Adrenal gland (tissue), 12 donors: Measurements from ENCODE around the gene GABRR2. TPM values are rescaled to one million over a fixed set of nuclear protein-coding genes. Genes with fewer than 3 reads are reported as not detected.

Source experiments
- DNase-seq, 7 donors: peaks; one replicate each; pipeline ENCODE4 v3.0.0-alpha.2; 2019 to 2020
- H3K27ac ChIP-seq, 5 donors: fragments of 200-600 bp; sonication (generic) in 4 of 5; 1 replicate in 3 of 5; 2 replicates in 2 of 5; pipeline versions ENCODE4 v1.5.1 to v1.8.0; 2016 to 2020; ENCODE audit warnings: mild to moderate bottlenecking in 1 of 5
- H3K27me3 ChIP-seq: fragments of 200-600 bp; 2 replicates; pipeline ENCODE4 v1.8.0; 2021
- H3K36me3 ChIP-seq, 2 donors: fragments of 200-600 bp; replicated peaks in 1 of 2; 1 replicate in 1 of 2; 2 replicates in 1 of 2; pipeline versions ENCODE4 v1.5.1 to v1.8.0; 2018 to 2022
- H3K4me1 ChIP-seq, 2 donors: fragments of 200-600 bp; replicated peaks in 1 of 2; 1 replicate in 1 of 2; 2 replicates in 1 of 2; pipeline versions ENCODE4 v1.5.1 to v1.8.0; 2018 to 2021
- H3K4me3 ChIP-seq, 4 donors: fragments of 200-600 bp; sonication (generic) in 3 of 4; one replicate each; pipeline ENCODE4 v1.5.1; 2016 to 2018
- H3K9me3 ChIP-seq, 3 donors: fragments of 200-600 bp; sonication (generic) in 1 of 3; replicated peaks in 1 of 3; 1 replicate in 2 of 3; 2 replicates in 1 of 3; pipeline versions ENCODE4 v1.5.1 to v1.8.0; 2016 to 2021
- CTCF ChIP-seq, 6 experiments: fragments of 450-650 bp in 4 of 6; fragments of 200-600 bp in 2 of 6; sonication (generic) in 1 of 6; IDR thresholded peaks; 1 replicate in 5 of 6; 2 replicates in 1 of 6; pipeline versions ENCODE4 v1.5.1 to v1.8.0; 2016 to 2021; ENCODE audit warnings: antibody characterized with exemption in 6 of 6, mild to moderate bottlenecking in 2 of 6, moderate library complexity in 1 of 6
- POLR2A ChIP-seq, 2 donors: fragments of 450-650 bp; IDR thresholded peaks; one replicate each; pipeline ENCODE4 v1.6.1; 2017; ENCODE audit warnings: antibody characterized with exemption in 2 of 2, mild to moderate bottlenecking in 2 of 2, moderate library complexity in 1 of 2
- WGBS, 4 donors: extraction: QIAGEN DNeasy Blood & Tissue Kit in 2 of 4; methylation state at CpG; one replicate each; pipeline versions ENCODE4 v1.1.5 to v1.1.7; 2013 to 2017; 5-methylcytosine and 5-hydroxymethylcytosine counted together
- intact Hi-C, 2 donors: fragments of 100-400 bp; cut with DNase I; formaldehyde crosslinking; loops; one replicate each; pipeline versions ENCODE4 v1.14.1 to v1.15.0; 2022 to 2023
- polyA plus RNA-seq, 3 donors: library from polyadenylated mRNA; stranded (reverse); fragments of 200-250 nt in 2 of 3; fragments of 350-450 nt in 1 of 3; fragmentation: Illumina TruSeq in 1 of 3; extraction: RNeasy Lipid Tissue Mini Kit (QIAGEN cat#74804) in 1 of 3; gene quantifications; one replicate each; pipeline ENCODE4 v1.2.3, GENCODE V29; 2013 to 2014
- total RNA-seq, 9 donors: library from RNA; depleted of rRNA in 4 of 9; stranded (reverse); fragments of >200 nt in 4 of 9; fragments of 120-200 nt in 1 of 9; fragmentation: NEBNext Ultra II Directional in 1 of 9; extraction: Animal tissue kit (Norgen Biotek cat#: 25700) in 1 of 9; gene quantifications; one replicate each; pipeline versions ENCODE4 v1.1.0 to v1.2.4, GENCODE V29; 2013 to 2023
- donor health status: healthy with polysubstance abuse.
- donor health status: Bipolar disorder and iron deficiency.
- donor health status: DM: yes; HTN: yes; CAD: no.
- donor health status: DM: no; HTN: no; CAD: no.
- donor health status: DM: no; HTN: no; CAD: no.
- donor health status: DM: yes; HTN: yes; CAD: no.

Gene GABRR2
- total and polyA plus RNA-seq, 12 donors = 0.17 to 2.4 (median 0.71) TPM; not detected in 2

GRCh38 chr6:89359561-89359960 is 44.5 kb upstream of the GABRR2 start:
- intact Hi-C loops = no loop called here
- TF ChIP-seq POLR2A (IDR thresholded peaks at IDR 0.05) = no peak
- no peak for TF ChIP-seq CTCF (IDR thresholded peaks at IDR 0.05)
- 17 to 44% (median 23%) methylated on average over 1 of the region's 1 CpG for WGBS, 4 donors
- H3K4me3 ChIP-seq = no peak overlapping the region
- no peaks in the 10 kb centered on the region for H3K36me3 ChIP-seq
- H3K9me3 ChIP-seq = no peaks in the 10 kb centered on the region
- no peak overlapping the region for H3K27ac ChIP-seq
- DNase-seq = no peak
- H3K27me3 ChIP-seq = no peaks in the 10 kb centered on the region
- peaks cover 0 to 11% of the 10 kb centered on the region in 2 donors for H3K4me1 ChIP-seq

DNA sequence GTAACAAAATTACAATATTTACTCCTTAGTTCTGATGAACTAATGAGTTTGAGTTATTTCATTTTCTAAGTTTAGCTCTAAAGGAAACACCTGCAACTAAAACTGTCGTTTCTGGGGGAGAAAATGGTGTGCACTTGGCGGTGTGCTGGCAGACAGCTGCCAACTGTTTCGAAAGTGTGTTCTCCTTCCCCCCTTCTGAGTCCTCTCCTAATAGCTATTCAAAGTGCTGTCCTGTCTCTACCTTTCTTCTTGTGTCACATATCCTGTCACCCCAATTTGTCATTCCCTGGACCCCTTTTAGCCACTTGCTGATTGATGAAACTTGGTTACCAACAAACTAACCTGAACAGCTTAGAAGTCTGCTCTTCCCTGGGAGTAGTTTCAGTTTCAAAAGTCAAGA is 42.3 kb upstream of the GABRR2 start:
- no peaks in the 10 kb centered on the region for H3K27me3 ChIP-seq
- H3K36me3 ChIP-seq = no peaks in the 10 kb centered on the region
- no peak for DNase-seq
- H3K4me1 ChIP-seq = peaks cover 0 to 11% of the 10 kb centered on the region in 2 donors
- H3K27ac ChIP-seq = peak overlapping the region in 1 of 5 donors; percentile 27
- H3K9me3 ChIP-seq = no peaks in the 10 kb centered on the region
- WGBS, 4 donors = 42 to 67% (median 50%) methylated on average over 3 of the region's 3 CpGs
- TF ChIP-seq CTCF (IDR thresholded peaks at IDR 0.05) (no peak), POLR2A (IDR thresholded peaks at IDR 0.05) (no peak)
- intact Hi-C loops = no loop called here
- peak overlapping the region in 1 of 4 donors; percentile 18 for H3K4me3 ChIP-seq

DNA sequence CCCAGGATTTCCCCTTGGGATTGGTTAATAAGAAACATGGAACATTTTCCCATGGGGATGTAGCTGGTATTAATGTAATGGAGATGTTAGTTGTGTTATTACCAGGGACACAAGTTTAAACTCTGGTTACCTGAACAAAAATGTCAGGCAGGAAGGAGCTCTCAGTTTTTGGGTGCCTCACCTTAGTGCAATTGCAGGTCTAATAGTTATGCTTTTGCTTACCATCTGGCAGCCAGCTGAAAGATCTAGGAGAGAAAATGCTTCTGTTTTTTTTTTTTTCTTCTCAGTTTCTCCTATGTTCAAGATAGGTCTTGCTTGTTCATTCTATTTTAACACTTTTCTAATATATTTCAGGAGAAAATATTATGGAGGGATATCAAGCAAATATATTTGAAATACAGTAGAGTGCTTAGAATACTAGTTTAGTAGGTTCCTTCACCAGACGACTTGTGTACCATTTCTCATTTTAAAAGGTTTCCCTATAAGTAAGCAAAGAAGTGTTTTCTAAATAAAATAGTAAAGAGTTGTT is 41.6 kb upstream of the GABRR2 start:
- DNase-seq = no peak
- H3K9me3 ChIP-seq = no peaks in the 10 kb centered on the region
- peaks cover 0 to 12% of the 10 kb centered on the region in 2 donors for H3K4me1 ChIP-seq
- intact Hi-C loops = no loop called here
- H3K27me3 ChIP-seq = no peaks in the 10 kb centered on the region
- no peak for TF ChIP-seq POLR2A (IDR thresholded peaks at IDR 0.05)
- TF ChIP-seq CTCF (IDR thresholded peaks at IDR 0.05) = no peak
- H3K36me3 ChIP-seq = no peaks in the 10 kb centered on the region
- no peak overlapping the region for H3K4me3 ChIP-seq
- WGBS, 4 donors = 48 to 64% (median 57%) methylated on average over 1 of the region's 1 CpG
- no peak overlapping the region for H3K27ac ChIP-seq

- WGBS, 4 donors = 81 to 90% (median 84%) methylated on average over 2 of the region's 2 CpGs
- no peak overlapping the region for H3K27ac ChIP-seq
- no peak overlapping the region for H3K4me3 ChIP-seq
- no peaks in the 10 kb centered on the region for H3K27me3 ChIP-seq
- peaks cover 5 to 22% of the 10 kb centered on the region in 2 donors for H3K4me1 ChIP-seq
- no peak for DNase-seq
- intact Hi-C loops = no loop called here
- no peak for TF ChIP-seq CTCF (IDR thresholded peaks at IDR 0.05)
- TF ChIP-seq POLR2A (IDR thresholded peaks at IDR 0.05) = no peak
- no peaks in the 10 kb centered on the region for H3K36me3 ChIP-seq
- H3K9me3 ChIP-seq = no peaks in the 10 kb centered on the region
Observed at GRCh38 chr6:89355511-89356194, 40.6 kb upstream of the GABRR2 start.
